SK-N-SH (cell line): ENCODE measurements around the gene ZNF335.

ENCODE experiments used
- CHD2 ChIP-seq: fragments of 150-350 bp; IDR thresholded peaks from 2 replicates; pipeline ENCODE4 v1.6.1; 2018; ENCODE audit warnings: low read length; ENCODE audit not compliant: partially characterized antibody
- EP300 ChIP-seq, 2 experiments: IDR thresholded peaks; 2 replicates each; pipeline versions ENCODE4 v1.4.0 to v1.6.1; 2012; ENCODE audit warnings: borderline replicate concordance in 1 of 2, low read depth in 1 of 2, low read length in 1 of 2
- FOXM1 ChIP-seq: IDR thresholded peaks from 2 replicates; pipeline ENCODE4 v1.4.0; 2012; ENCODE audit warnings: low read depth, mild to moderate bottlenecking
- NFIC ChIP-seq: IDR thresholded peaks from 2 replicates; pipeline ENCODE4 v1.4.0; 2012; ENCODE audit warnings: borderline replicate concordance
- POLR2AphosphoS5 ChIP-seq: IDR thresholded peaks from 2 replicates; pipeline ENCODE4 v1.6.1; 2012; ENCODE audit warnings: low read depth, low read length
- TAF1 ChIP-seq: IDR thresholded peaks from 2 replicates; pipeline ENCODE4 v1.6.1; 2012; ENCODE audit warnings: low read depth, mild to moderate bottlenecking, low read length, moderate library complexity, borderline replicate concordance
- TEAD4 ChIP-seq: IDR thresholded peaks from 2 replicates; pipeline ENCODE4 v1.4.0; 2012; ENCODE audit warnings: mild to moderate bottlenecking, borderline replicate concordance; ENCODE audit not compliant: insufficient read depth
- TF ChIP-seq, protein P1 (sequence below): fragments of 200-600 bp; sonication (generic); IDR thresholded peaks from 2 replicates; pipeline ENCODE4 v1.6.1; 2017; ENCODE audit warnings: antibody characterized with exemption, mild to moderate bottlenecking, moderate library complexity
- TF ChIP-seq, protein P2 (sequence below): IDR thresholded peaks from 2 replicates; pipeline ENCODE4 v1.4.0; 2012; ENCODE audit warnings: low read depth, borderline replicate concordance
- TF ChIP-seq, protein P3 (sequence below): fragments of 150-350 bp; IDR thresholded peaks from 2 replicates; pipeline ENCODE4 v1.6.1; 2017; ENCODE audit warnings: antibody characterized with exemption, low read length, low read depth, borderline replicate concordance

DNA sequence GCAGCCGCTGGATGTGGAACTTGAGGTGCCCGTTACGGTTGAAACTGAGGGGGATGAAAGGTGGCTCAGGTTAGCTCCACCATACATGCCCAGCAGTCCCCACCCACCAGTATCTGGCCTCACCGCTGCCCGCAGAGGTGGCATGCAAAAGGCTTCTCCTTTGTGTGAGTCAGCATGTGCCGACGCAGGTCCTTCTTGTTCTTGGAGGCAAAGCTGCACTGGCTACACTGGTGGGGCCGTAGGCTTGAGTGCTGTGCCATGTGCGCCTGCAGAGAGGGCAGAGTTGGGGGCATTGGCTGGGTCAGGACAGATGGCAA is 21.7 kb downstream of the ZNF335 start:
- TF ChIP-seq, protein P1, sequence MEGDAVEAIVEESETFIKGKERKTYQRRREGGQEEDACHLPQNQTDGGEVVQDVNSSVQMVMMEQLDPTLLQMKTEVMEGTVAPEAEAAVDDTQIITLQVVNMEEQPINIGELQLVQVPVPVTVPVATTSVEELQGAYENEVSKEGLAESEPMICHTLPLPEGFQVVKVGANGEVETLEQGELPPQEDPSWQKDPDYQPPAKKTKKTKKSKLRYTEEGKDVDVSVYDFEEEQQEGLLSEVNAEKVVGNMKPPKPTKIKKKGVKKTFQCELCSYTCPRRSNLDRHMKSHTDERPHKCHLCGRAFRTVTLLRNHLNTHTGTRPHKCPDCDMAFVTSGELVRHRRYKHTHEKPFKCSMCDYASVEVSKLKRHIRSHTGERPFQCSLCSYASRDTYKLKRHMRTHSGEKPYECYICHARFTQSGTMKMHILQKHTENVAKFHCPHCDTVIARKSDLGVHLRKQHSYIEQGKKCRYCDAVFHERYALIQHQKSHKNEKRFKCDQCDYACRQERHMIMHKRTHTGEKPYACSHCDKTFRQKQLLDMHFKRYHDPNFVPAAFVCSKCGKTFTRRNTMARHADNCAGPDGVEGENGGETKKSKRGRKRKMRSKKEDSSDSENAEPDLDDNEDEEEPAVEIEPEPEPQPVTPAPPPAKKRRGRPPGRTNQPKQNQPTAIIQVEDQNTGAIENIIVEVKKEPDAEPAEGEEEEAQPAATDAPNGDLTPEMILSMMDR, result no peak
- TF ChIP-seq POLR2AphosphoS5, result no peak
- TF ChIP-seq FOXM1, result no peak
- TF ChIP-seq CHD2, result no peak
- TF ChIP-seq EP300 (IDR thresholded peaks at IDR 0.05; ENCODE audit: borderline replicate concordance in 1 of 2, low read depth in 1 of 2, low read length in 1 of 2), result no peak
- no peak for TF ChIP-seq TEAD4
- TF ChIP-seq, protein P2, sequence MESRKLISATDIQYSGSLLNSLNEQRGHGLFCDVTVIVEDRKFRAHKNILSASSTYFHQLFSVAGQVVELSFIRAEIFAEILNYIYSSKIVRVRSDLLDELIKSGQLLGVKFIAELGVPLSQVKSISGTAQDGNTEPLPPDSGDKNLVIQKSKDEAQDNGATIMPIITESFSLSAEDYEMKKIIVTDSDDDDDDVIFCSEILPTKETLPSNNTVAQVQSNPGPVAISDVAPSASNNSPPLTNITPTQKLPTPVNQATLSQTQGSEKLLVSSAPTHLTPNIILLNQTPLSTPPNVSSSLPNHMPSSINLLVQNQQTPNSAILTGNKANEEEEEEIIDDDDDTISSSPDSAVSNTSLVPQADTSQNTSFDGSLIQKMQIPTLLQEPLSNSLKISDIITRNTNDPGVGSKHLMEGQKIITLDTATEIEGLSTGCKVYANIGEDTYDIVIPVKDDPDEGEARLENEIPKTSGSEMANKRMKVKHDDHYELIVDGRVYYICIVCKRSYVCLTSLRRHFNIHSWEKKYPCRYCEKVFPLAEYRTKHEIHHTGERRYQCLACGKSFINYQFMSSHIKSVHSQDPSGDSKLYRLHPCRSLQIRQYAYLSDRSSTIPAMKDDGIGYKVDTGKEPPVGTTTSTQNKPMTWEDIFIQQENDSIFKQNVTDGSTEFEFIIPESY, result no peak
- TF ChIP-seq NFIC, result no peak
- TF ChIP-seq, protein P3, sequence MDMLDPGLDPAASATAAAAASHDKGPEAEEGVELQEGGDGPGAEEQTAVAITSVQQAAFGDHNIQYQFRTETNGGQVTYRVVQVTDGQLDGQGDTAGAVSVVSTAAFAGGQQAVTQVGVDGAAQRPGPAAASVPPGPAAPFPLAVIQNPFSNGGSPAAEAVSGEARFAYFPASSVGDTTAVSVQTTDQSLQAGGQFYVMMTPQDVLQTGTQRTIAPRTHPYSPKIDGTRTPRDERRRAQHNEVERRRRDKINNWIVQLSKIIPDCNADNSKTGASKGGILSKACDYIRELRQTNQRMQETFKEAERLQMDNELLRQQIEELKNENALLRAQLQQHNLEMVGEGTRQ, result no peak
- TF ChIP-seq TAF1, result no peak
